Colonic mucosa (tissue), 4 donors: Measurements from ENCODE around the gene DUSP9. TPM values are rescaled to one million over a fixed set of nuclear protein-coding genes. Genes with fewer than 3 reads are reported as not detected.

Experiments
- DNase-seq: peaks from one replicate; pipeline ENCODE4 v3.0.0-alpha.2; 2020
- H3K27ac ChIP-seq: fragments of 200-600 bp; one replicate; pipeline ENCODE4 v1.8.0; 2021
- H3K27me3 ChIP-seq: fragments of 200-600 bp; one replicate; pipeline ENCODE4 v1.8.0; 2021
- H3K36me3 ChIP-seq: fragments of 200-600 bp; one replicate; pipeline ENCODE4 v1.8.0; 2021
- H3K4me1 ChIP-seq: fragments of 200-600 bp; one replicate; pipeline ENCODE4 v1.8.0; 2021; ENCODE audit warnings: mild to moderate bottlenecking
- H3K4me3 ChIP-seq: fragments of 200-600 bp; one replicate; pipeline ENCODE4 v1.8.0; 2021
- H3K9ac ChIP-seq, 2 donors: one replicate each; pipeline ENCODE4 v1.7.0; 2013; ENCODE audit warnings: control low read depth in 2 of 2, low read depth in 2 of 2, low read length in 2 of 2
- H3K9me3 ChIP-seq: fragments of 200-600 bp; one replicate; pipeline ENCODE4 v1.8.0; 2021
- CTCF ChIP-seq: fragments of 200-600 bp; IDR thresholded peaks from one replicate; pipeline ENCODE4 v1.8.0; 2022; ENCODE audit warnings: antibody characterized with exemption, mild to moderate bottlenecking
- intact Hi-C: fragments of 100-400 bp; cut with DNase I; formaldehyde crosslinking; loops from one replicate; pipeline ENCODE4 v1.14.1; 2022
- total RNA-seq, 2 donors: library from RNA; stranded (reverse); fragmentation: NEBNext Ultra II Directional in 1 of 2; extraction: Animal tissue kit (Norgen Biotek cat#: 25700) in 1 of 2; gene quantifications; one replicate each; pipeline ENCODE4 v1.2.1, GENCODE V29; 2021
- donor health status: healthy.
- donor health status: DM: no; HTN: no; CAD: no.
- donor health status: DM: no; HTN: no; CAD: no.

The DUSP9 gene
- total RNA-seq, 2 donors from 2014 or later: 0.49 TPM; not detected in 1

DNA sequence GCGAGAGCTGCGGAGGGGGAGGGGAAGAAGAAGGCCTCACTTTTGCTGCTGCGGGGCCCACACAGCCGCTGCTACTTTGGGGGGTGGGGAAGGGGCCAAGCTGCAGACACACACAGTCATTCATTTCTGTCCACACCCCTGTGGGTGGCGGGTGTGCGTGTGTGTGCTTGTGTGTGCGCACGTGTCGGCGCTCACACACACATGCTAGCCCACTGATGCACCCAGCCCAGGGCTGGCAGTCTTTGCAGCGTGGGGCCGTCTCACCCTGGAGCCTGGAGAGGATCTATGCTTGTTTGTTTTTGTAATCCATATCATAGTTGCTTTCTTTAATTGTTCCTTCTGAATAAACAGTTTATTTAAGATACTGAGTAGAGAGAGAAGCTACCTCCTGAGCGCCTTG lies 4.0 kb downstream of the DUSP9 start:
- intact Hi-C loops: no loop called here
- no peak overlapping the region for H3K4me3 ChIP-seq
- no peak overlapping the region for H3K27ac ChIP-seq
- peaks cover 17% of the 10 kb centered on the region for H3K27me3 ChIP-seq
- no peak for DNase-seq
- TF ChIP-seq CTCF: no peak
- no peaks in the 10 kb centered on the region for H3K4me1 ChIP-seq
- H3K9me3 ChIP-seq: no peaks in the 10 kb centered on the region
- H3K36me3 ChIP-seq: no peaks in the 10 kb centered on the region
- H3K9ac ChIP-seq: no peak overlapping the region

GRCh38 chrX:153651540-153652079 lies 4.6 kb downstream of the DUSP9 start:
- Histone ChIP-seq H3K27ac (no peak overlapping the region), H3K9me3 (no peaks in the 10 kb centered on the region), H3K4me1 (no peaks in the 10 kb centered on the region), H3K9ac (no peak overlapping the region), H3K27me3 (peaks cover 14% of the 10 kb centered on the region), H3K36me3 (no peaks in the 10 kb centered on the region), H3K4me3 (no peak overlapping the region)
- TF ChIP-seq CTCF: no peak
- intact Hi-C loops: no loop called here
- no peak for DNase-seq

DNA sequence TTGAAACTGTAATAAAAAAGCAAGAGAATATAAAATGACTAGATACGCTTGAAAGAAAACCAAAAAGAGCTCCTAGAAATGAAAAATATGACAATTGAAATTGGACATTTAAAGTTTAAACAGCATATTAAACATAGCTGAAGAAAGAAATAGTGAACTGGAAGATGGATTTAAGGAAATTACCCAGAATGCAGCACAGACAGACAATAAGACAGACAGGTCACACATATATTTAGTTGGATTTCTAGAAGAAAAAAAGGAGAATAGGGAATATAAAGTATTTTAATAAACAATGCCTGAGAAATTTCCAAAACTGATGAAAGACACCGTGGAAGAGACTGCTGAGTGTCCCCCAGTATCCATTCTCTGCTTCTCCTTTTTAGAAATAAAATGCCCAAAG lies 6.6 kb downstream of the DUSP9 start:
- no peak for DNase-seq
- H3K4me3 ChIP-seq: no peak overlapping the region
- no peaks in the 10 kb centered on the region for H3K4me1 ChIP-seq
- no peaks in the 10 kb centered on the region for H3K27me3 ChIP-seq
- no peak overlapping the region for H3K9ac ChIP-seq
- TF ChIP-seq CTCF: no peak
- no peak overlapping the region for H3K27ac ChIP-seq
- intact Hi-C loops: no loop called here
- no peaks in the 10 kb centered on the region for H3K36me3 ChIP-seq
- H3K9me3 ChIP-seq: no peaks in the 10 kb centered on the region

DNA sequence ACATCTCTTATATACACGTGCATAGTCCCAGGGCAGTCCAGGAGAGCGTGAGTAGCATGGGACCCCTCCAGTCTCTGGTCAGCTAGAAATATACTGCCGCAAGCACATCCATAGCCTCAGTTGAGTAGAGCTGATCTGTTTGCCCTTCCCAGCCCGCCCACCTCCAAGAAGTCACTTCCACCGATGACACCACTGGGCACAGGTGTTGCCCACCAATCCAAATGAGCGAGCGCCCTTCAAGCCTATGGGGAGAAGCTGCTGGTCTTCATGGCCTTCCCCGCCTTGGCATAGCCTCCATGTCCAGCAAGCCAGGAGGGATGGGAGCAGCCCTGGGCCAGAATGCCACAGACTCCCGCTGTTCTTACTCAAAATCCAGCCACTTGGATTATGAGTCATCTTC lies 10.2 kb downstream of the DUSP9 start:
- H3K9ac ChIP-seq: no peak overlapping the region
- no peak overlapping the region for H3K4me3 ChIP-seq
- H3K4me1 ChIP-seq: no peaks in the 10 kb centered on the region
- no peak for TF ChIP-seq CTCF
- no peak for DNase-seq
- H3K27me3 ChIP-seq: peaks cover 17% of the 10 kb centered on the region
- no peak overlapping the region for H3K27ac ChIP-seq
- H3K36me3 ChIP-seq: no peaks in the 10 kb centered on the region
- intact Hi-C loops: no loop called here
- H3K9me3 ChIP-seq: no peaks in the 10 kb centered on the region

DNA sequence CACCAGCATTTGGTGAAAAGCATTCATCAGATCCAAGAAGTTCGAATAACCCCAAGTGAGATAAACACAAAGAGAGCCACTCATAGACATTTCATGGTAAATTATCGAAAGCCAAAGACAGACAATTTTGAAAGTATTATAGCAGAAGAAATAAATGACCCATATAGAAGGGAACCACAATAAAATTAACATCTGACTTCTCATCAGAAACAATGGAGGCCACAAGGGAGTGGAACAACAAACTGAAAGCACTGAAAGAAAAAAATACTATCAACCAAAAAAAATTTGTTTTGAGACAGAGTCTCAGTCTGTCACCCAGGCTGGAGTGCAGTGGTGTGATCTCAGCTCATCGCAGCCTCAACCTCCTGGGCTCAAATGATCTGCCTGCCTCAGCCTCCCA lies 12.3 kb downstream of the DUSP9 start:
- no peak for DNase-seq
- intact Hi-C loops: no loop called here
- Histone ChIP-seq H3K36me3 (no peaks in the 10 kb centered on the region), H3K27me3 (peaks cover 17% of the 10 kb centered on the region), H3K9me3 (no peaks in the 10 kb centered on the region), H3K4me3 (no peak overlapping the region), H3K27ac (no peak overlapping the region), H3K4me1 (no peaks in the 10 kb centered on the region), H3K9ac (no peak overlapping the region)
- TF ChIP-seq CTCF: no peak
